GM12873 (cell line): ENCODE data around the gene LAPTM4A.

Experiments used
- CTCF ChIP-seq: IDR thresholded peaks from 2 replicates; pipeline ENCODE4 v1.5.1; 2012; ENCODE audit warnings: low read depth, mild to moderate bottlenecking, moderate library complexity, low read length, control low read depth; ENCODE audit not compliant: insufficient read depth; ENCODE audit errors: missing control alignments

The LAPTM4A gene

GRCh38 chr2:20011276-20012031 is 40.0 kb downstream of the LAPTM4A start:
- TF ChIP-seq CTCF = no peak

- TF ChIP-seq CTCF = no peak
These were observed 42.7 kb downstream of the LAPTM4A start for GRCh38 chr2:20008703-20009102.

- no peak for TF ChIP-seq CTCF
These were observed 45.4 kb downstream of the LAPTM4A start for GRCh38 chr2:20005891-20006470.

- no peak for TF ChIP-seq CTCF
These were observed 46.3 kb downstream of the LAPTM4A start for GRCh38 chr2:20005067-20005627.

GRCh38 chr2:20001361-20001863 is 50.0 kb downstream of the LAPTM4A start:
- no peak for TF ChIP-seq CTCF

GRCh38 chr2:19993731-19994130 is 57.7 kb downstream of the LAPTM4A start:
- no peak for TF ChIP-seq CTCF

- TF ChIP-seq CTCF = no peak
These were observed 59.5 kb downstream of the LAPTM4A start for GRCh38 chr2:19991895-19992294.
